HG03432 (cell line): Measurements from ENCODE around the gene EFHC2.

ENCODE experiments used
- ATAC-seq: cut with Tn5 transposase; IDR thresholded peaks from one replicate; pipeline ENCODE4 v1.9.1; 2021; ENCODE audit warnings: mild to moderate bottlenecking, moderate library complexity; ENCODE audit not compliant: unreplicated experiment

Gene EFHC2

GRCh38 chrX:44156726-44157125, 186.7 kb downstream of the EFHC2 start:
- ATAC-seq: no peak

GRCh38 chrX:44155126-44155525, 188.3 kb downstream of the EFHC2 start:
- ATAC-seq: no peak

- ATAC-seq: no peak
Observed at GRCh38 chrX:44152852-44153251, 190.6 kb downstream of the EFHC2 start.

GRCh38 chrX:44147130-44147529, 196.3 kb downstream of the EFHC2 start:
- no peak for ATAC-seq

GRCh38 chrX:44144177-44144945, 199.1 kb downstream of the EFHC2 start:
- ATAC-seq: no peak

GRCh38 chrX:44143061-44143602, 200.3 kb downstream of the EFHC2 start:
- ATAC-seq: no peak

- no peak for ATAC-seq
Observed at GRCh38 chrX:44130189-44130588, 213.3 kb downstream of the EFHC2 start.

GRCh38 chrX:44113337-44113736, 230.1 kb downstream of the EFHC2 start:
- ATAC-seq: no peak

- no peak for ATAC-seq
Observed at GRCh38 chrX:44106864-44107263, 236.6 kb downstream of the EFHC2 start.

- no peak for ATAC-seq
Observed at GRCh38 chrX:44105228-44105913, 238.1 kb downstream of the EFHC2 start.

GRCh38 chrX:44104699-44105098, 238.8 kb downstream of the EFHC2 start:
- ATAC-seq: no peak

- no peak for ATAC-seq
Observed at GRCh38 chrX:44101281-44101680, 242.2 kb downstream of the EFHC2 start.

- ATAC-seq: no peak
Observed at GRCh38 chrX:44099366-44099765, 244.1 kb downstream of the EFHC2 start.
